ENCODE results near the gene TBC1D22A. TPM values are rescaled to one million over a fixed set of nuclear protein-coding genes. Genes with fewer than 3 reads are reported as not detected.

The TBC1D22A gene
- total RNA-seq, 2 experiments from 2014 or later: 22.3 to 43.9 TPM

DNA sequence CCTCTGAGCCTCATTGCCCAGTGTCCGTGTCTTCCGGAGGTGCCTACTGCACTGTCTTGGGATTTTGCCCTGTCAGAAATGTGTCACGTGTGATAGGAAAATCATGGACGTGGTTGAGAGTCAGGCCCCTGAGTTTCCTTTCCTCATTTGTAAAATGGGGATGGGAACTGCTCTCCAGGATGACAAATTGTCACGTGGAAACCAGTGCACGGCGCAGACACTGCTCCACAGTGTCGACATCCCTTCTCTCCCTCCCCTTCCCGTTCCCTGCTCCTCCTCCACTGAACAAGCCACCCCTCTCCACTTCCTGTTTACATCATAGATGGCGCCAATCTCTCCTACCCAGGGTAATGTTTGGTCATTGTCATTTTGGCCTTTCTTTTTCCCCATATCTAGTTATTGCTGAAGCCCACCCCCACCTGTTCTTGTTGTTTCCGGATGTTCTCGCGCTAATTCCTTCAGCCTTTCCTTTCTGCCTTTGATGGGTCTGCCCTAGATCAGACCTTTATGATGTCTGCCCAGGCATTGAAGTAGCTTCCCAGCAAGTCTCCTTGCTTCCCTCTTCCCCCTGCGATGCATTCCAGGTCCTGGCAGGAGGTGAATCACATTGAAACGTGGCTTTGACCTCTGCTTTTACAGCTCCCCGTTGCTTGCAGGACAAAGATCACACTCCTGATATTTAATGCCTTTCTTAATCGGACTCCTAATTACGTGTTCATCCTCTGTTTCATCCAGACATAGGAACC, 91.8 kb downstream of the TBC1D22A start:
- Histone ChIP-seq H3K27ac (ENCODE audit: low read depth, low read length, poor library complexity, severe bottlenecking) (no peak overlapping the region), H3K9me3 (ENCODE audit: low read length) (no peaks in the 10 kb centered on the region), H3K4me1 (ENCODE audit: insufficient read depth, low read length, poor library complexity, severe bottlenecking) (no peaks in the 10 kb centered on the region), H4K20me1 (ENCODE audit: insufficient read depth, low read length) (no peaks in the 10 kb centered on the region; the same call in 1 of the 2 replicates), H3K4me3 (ENCODE audit: low read depth, low read length, poor library complexity, severe bottlenecking) (no peak overlapping the region), H3K79me2 (ENCODE audit: insufficient read depth, low read depth, low read length) (no peaks in the 10 kb centered on the region), H3K4me2 (ENCODE audit: low read length) (no peak overlapping the region), H3K36me3 (ENCODE audit: insufficient read depth, low read length) (peaks cover 8% of the 10 kb centered on the region; the same call in 1 of the 2 replicates), H3K9me2 (ENCODE audit: insufficient read depth, low read length) (no peaks in the 10 kb centered on the region), H2AFZ (ENCODE audit: low read length) (no peak overlapping the region)
- intact Hi-C loops (cut with micrococcal nuclease; ENCODE audit: unreplicated experiment): no loop called here
- no TSS peak for BruUV-seq (replicated peaks)
- ChIA-PET CTCF (ENCODE audit: unreplicated experiment) (no interaction called here), POLR2A (no interaction called here)
- TF ChIP-seq EZH2phosphoT487 (IDR thresholded peaks at IDR 0.05; ENCODE audit: borderline replicate concordance, low read depth, low read length): no peak
- TF ChIP-seq, protein P1, sequence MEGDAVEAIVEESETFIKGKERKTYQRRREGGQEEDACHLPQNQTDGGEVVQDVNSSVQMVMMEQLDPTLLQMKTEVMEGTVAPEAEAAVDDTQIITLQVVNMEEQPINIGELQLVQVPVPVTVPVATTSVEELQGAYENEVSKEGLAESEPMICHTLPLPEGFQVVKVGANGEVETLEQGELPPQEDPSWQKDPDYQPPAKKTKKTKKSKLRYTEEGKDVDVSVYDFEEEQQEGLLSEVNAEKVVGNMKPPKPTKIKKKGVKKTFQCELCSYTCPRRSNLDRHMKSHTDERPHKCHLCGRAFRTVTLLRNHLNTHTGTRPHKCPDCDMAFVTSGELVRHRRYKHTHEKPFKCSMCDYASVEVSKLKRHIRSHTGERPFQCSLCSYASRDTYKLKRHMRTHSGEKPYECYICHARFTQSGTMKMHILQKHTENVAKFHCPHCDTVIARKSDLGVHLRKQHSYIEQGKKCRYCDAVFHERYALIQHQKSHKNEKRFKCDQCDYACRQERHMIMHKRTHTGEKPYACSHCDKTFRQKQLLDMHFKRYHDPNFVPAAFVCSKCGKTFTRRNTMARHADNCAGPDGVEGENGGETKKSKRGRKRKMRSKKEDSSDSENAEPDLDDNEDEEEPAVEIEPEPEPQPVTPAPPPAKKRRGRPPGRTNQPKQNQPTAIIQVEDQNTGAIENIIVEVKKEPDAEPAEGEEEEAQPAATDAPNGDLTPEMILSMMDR (conservative IDR thresholded peaks at IDR 0.05; ENCODE audit: low read length): no peak
- DNase-seq (ENCODE audit: low spot score): no peak

DNA sequence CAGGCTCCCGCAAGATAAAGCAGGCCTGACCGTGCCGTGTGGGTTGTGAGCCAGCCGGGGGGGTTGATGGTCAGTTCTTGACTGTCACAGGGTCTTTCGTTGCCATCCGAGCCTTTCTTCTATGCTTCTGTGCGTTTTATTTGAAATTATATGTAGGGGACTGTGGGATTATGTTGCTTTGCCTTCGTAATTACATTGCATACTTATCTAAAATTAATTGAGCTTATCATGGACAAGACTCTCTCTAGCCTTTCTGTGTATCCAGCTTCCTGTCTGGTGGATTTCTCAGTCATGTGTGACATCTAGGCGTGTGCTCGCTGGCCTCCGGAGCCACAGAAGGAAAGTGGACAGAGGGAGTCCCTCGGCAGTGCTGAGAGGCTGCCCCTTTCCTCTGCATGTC, 93.2 kb downstream of the TBC1D22A start:
- no peak for TF ChIP-seq EZH2phosphoT487 (IDR thresholded peaks at IDR 0.05; ENCODE audit: borderline replicate concordance, low read depth, low read length)
- Histone ChIP-seq H3K36me3 (ENCODE audit: insufficient read depth, low read length) (peaks cover 3% of the 10 kb centered on the region; the same call in 1 of the 2 replicates), H3K79me2 (ENCODE audit: insufficient read depth, low read depth, low read length) (no peaks in the 10 kb centered on the region), H3K27ac (ENCODE audit: low read depth, low read length, poor library complexity, severe bottlenecking) (no peak overlapping the region), H3K4me1 (ENCODE audit: insufficient read depth, low read length, poor library complexity, severe bottlenecking) (no peaks in the 10 kb centered on the region), H3K9me3 (ENCODE audit: low read length) (no peaks in the 10 kb centered on the region), H2AFZ (ENCODE audit: low read length) (no peak overlapping the region), H3K4me2 (ENCODE audit: low read length) (no peak overlapping the region), H3K9me2 (ENCODE audit: insufficient read depth, low read length) (no peaks in the 10 kb centered on the region), H3K4me3 (ENCODE audit: low read depth, low read length, poor library complexity, severe bottlenecking) (no peak overlapping the region), H4K20me1 (ENCODE audit: insufficient read depth, low read length) (no peaks in the 10 kb centered on the region; the same call in 1 of the 2 replicates)
- intact Hi-C loops (cut with micrococcal nuclease; ENCODE audit: unreplicated experiment): no loop called here
- BruUV-seq (replicated peaks): no TSS peak
- no peak for DNase-seq (ENCODE audit: low spot score)
- CTCF ChIA-PET (ENCODE audit: unreplicated experiment): interaction anchor here (1.4 kb wide), 1 partner anchor 10 kb away, joined by 3 read pairs; no protein-coding TSS in a partner anchor
- POLR2A ChIA-PET: no interaction called here

DNA sequence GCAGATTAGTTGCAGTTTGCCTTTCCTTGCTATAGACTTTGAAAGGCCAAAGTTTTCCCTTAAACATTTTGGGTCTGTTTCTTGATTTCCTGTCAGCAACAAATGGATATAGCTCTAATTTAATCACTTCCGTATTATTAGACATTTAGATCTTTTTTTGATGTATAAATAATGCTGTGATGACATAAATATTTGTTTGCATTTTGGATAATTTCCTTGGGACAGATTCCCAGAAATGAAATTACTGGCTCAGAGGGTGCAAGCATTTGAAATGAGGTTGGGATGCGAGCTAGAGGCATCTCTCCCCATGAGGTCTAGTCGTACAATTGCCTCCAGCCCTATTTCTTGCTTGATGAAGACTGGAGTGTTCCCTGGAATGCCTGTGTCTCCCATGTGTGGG, 94.2 kb downstream of the TBC1D22A start:
- POLR2A ChIA-PET: no interaction called here
- no peak overlapping the region for H3K27ac ChIP-seq (ENCODE audit: low read depth, low read length, poor library complexity, severe bottlenecking)
- no peaks in the 10 kb centered on the region for H3K9me3 ChIP-seq (ENCODE audit: low read length)
- no peaks in the 10 kb centered on the region for H3K4me1 ChIP-seq (ENCODE audit: insufficient read depth, low read length, poor library complexity, severe bottlenecking)
- intact Hi-C loops (cut with micrococcal nuclease; ENCODE audit: unreplicated experiment): no loop called here
- no peak for TF ChIP-seq EZH2phosphoT487 (IDR thresholded peaks at IDR 0.05; ENCODE audit: borderline replicate concordance, low read depth, low read length)
- TF ChIP-seq, protein P1 (conservative IDR thresholded peaks at IDR 0.05; ENCODE audit: low read length): no peak
- H2AFZ ChIP-seq (ENCODE audit: low read length): no peak overlapping the region
- H3K36me3 ChIP-seq (ENCODE audit: insufficient read depth, low read length): no peaks in the 10 kb centered on the region
- H3K4me2 ChIP-seq (ENCODE audit: low read length): no peak overlapping the region
- no peaks in the 10 kb centered on the region for H4K20me1 ChIP-seq (ENCODE audit: insufficient read depth, low read length)
- CTCF ChIA-PET (ENCODE audit: unreplicated experiment): interaction anchor here (1.4 kb wide), 1 partner anchor 11 kb away, joined by 3 read pairs; no protein-coding TSS in a partner anchor
- H3K79me2 ChIP-seq (ENCODE audit: insufficient read depth, low read depth, low read length): no peaks in the 10 kb centered on the region
- no TSS peak for BruUV-seq (replicated peaks)
- H3K4me3 ChIP-seq (ENCODE audit: low read depth, low read length, poor library complexity, severe bottlenecking): no peak overlapping the region
- no peak for DNase-seq (ENCODE audit: low spot score)
- H3K9me2 ChIP-seq (ENCODE audit: insufficient read depth, low read length): no peaks in the 10 kb centered on the region

Measured in OCI-LY7 (cell line).